GM12891 (cell line): ENCODE data around the gene TBX1.

ENCODE experiments used
- PAX5 ChIP-seq: IDR thresholded peaks from 2 replicates; pipeline ENCODE4 v1.6.1; 2011; ENCODE audit warnings: low read length, moderate library complexity, mild to moderate bottlenecking; ENCODE audit not compliant: insufficient read depth, severe bottlenecking
- POLR2A ChIP-seq: IDR thresholded peaks from 2 replicates; pipeline ENCODE4 v1.6.1; 2011; ENCODE audit warnings: low read depth, low read length, control low read depth
- POLR2AphosphoS5 ChIP-seq: IDR thresholded peaks from 2 replicates; pipeline ENCODE4 v1.6.1; 2011; ENCODE audit warnings: low read depth, low read length, control low read depth
- POU2F2 ChIP-seq: IDR thresholded peaks from 2 replicates; pipeline ENCODE4 v1.6.1; 2011; ENCODE audit warnings: low read depth, mild to moderate bottlenecking, control low read depth, low read length, moderate library complexity
- SPI1 ChIP-seq: IDR thresholded peaks from 2 replicates; pipeline ENCODE4 v1.6.1; 2011; ENCODE audit warnings: low read depth, low read length, control low read depth
- TAF1 ChIP-seq: IDR thresholded peaks from 2 replicates; pipeline ENCODE4 v1.6.1; 2011; ENCODE audit warnings: low read depth, low read length, control low read depth

- TF ChIP-seq POLR2AphosphoS5, result no peak
- TF ChIP-seq POLR2A, result no peak
- TF ChIP-seq TAF1, result no peak
- TF ChIP-seq PAX5, result no peak
- TF ChIP-seq POU2F2, result no peak
- TF ChIP-seq SPI1, result no peak
These were observed 26.4 kb upstream of the TBX1 start for GRCh38 chr22:19734163-19734562.
